GM18526 (cell line): Measurements from ENCODE around the gene NOS1AP.

Source experiments
- POLR2A ChIP-seq: IDR thresholded peaks from 3 replicates; pipeline ENCODE4 v1.6.1; 2011; ENCODE audit not compliant: insufficient read length; ENCODE audit errors: extremely low read depth

Gene NOS1AP

DNA sequence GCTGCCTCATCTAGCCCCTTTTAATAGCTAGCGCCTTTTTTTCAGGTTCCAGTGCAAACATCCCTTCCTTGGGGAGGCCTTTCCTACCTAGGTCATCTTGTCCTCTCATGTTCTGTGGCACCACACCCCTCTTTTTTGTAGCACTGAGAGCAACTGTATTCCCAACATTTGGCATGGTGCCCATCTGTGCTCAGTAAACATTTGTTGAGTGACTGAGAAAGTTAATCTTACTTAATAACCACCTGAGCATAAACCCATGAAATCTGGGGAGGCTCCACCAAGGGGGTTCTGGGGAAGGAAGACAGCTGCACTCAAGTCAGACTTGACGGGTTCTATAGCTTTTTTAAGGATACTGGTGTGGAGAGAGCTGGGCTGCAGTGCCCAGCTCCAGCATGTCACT is 90.0 kb downstream of the NOS1AP start:
- no peak for TF ChIP-seq POLR2A

DNA sequence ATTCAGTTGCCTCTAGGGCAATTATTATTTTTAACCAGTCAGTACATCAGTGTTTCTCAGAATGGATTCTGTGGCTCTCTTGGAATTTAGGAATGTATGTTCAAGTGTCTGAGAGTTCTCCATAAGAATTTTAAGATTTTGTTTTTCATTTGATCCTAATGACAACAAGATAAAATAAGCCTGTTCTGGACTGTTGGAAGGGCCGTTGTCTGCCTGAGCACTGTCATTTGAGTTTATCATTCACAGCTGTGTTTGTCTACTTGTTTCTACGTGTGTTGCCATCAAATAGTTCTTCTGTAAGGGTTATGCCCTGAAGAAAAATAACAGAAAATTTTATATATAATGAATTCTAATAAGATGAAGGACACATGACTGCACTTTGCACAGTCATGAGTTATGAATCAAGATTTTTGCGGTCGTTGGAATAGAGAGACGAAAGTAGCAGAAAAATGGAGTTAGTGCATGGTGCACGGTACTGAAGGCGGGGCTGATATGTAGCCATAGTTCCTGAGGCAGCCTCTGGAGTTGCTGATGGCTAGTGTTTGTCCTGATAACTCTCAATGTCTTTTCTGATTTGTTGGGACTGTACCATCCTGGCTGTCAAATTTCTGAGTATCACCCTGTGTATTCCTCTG is 92.5 kb downstream of the NOS1AP start:
- no peak for TF ChIP-seq POLR2A

DNA sequence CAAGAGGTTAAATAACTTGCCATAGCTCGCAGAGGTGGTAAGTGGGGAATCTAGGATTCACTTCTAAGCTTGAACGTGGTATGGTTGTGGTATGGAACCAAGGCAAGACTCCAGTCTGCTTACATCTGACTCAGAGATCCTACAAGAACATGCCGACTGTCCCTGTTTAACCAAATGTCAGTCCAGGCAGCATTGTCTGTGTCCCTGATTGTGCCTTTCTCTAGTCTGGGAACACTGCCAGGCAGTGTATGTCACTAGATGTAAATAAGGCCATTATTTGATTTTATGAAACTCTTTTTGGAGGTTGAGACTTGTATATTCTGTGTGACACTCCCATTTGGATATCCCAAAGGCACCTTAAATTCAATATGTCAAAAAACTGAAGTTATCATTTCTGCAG is 96.0 kb downstream of the NOS1AP start:
- TF ChIP-seq POLR2A: no peak

DNA sequence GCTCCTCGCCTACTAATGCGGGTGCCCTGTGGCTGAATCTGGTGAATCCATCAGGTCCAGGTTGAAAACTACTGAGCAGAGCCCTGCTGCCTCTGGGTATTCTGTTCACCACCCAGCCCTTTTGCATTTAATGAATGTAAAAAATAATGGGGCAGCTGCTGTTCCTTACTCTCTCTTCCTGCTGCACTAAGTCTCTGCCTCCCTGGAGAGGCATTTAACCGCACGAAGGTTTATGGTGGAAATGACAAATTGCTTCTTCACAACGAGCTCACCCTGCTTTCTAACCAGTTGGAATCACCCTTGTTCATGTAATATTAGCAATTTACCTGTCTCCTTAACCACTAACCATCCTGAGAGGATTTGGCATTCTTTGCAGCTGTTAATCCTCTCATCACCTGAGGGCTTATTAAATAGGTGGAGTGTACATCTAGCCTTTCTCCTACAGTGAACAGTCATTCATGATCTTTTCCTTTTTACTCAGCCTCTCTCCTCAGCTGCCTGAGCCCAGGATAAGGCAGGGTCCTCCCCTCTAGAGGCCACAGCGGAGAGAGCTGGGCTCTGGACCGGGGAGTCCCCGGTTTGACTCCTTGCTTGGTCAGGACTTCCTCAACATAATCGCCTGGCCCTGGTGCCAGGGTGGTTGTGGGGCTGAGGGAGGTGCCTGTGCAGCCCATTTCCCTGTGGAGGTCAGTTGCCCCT is 97.6 kb downstream of the NOS1AP start:
- TF ChIP-seq POLR2A: no peak

DNA sequence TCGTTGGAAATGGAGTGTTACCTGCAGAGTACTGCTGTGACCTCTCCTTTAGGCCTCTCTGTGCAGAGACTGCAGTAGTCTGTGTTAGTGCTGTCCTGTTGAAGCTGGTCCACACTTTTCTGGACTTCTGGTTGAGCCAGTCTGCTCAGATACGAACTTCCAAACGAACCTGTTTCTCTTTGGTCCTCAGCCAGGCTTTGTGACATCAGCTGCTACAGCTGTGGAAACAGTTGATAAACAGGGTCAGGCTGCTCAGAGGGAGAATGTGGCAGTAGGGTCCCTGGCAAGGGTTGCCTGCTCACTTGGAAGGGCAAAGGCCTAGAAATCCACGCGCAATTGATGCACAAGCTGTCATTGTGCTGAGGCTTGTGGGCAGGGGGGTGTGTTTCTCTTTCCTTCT is 98.8 kb downstream of the NOS1AP start:
- no peak for TF ChIP-seq POLR2A

DNA sequence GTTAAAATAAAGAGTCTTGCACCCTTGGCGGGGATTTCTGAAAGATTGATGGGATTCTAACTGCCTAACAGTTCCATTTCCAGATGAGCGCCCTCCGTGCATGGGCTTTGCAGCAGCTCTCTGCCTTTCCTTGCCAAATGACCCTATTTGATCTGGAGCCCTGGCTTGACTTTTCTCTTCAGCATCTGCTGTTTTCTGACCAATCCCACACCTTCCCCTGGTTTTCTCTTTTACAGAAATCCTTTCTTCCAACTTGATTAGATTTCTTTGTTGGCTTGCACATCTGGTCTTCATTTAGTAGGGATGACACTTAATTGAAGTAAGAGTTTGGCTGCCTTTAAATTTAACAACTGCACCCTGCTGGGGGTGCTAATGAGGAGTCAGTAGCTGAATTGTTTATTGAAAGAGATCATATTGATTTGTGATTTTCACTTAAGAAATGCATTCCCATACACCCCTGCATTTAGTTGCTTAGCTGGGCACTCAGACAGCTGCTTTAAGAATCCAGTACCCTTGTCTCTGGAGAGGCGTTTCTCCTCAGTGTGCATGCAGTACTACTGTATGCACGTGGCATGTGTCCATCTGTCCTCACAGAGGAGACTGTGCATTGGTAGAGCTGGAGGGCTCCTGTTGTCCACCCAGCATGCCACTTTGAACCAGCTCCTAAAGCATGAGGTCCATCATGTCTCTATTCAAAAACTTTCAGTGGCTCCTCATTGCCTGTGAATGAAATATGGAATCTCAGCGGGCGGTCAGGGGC is 99.7 kb downstream of the NOS1AP start:
- no peak for TF ChIP-seq POLR2A

DNA sequence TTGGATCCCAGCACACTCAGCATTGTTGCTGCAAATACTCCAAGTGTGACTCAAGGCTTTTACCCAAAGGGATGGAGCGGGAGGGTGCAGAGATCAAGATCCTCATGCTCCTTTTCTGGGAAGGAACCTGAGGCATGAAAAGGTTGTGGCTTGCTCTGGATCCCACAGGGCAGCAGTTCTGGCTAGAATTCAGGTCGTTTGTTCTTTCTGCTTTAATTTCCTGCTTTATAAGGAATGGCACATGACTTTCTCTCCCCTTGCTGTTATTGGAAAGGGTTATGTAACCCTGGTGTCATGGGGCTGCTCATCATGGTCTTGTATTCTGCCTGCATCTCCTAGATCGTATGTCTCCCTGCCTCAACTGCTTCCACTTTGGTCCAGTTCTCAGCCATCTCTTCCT is 101.6 kb downstream of the NOS1AP start:
- TF ChIP-seq POLR2A: no peak

DNA sequence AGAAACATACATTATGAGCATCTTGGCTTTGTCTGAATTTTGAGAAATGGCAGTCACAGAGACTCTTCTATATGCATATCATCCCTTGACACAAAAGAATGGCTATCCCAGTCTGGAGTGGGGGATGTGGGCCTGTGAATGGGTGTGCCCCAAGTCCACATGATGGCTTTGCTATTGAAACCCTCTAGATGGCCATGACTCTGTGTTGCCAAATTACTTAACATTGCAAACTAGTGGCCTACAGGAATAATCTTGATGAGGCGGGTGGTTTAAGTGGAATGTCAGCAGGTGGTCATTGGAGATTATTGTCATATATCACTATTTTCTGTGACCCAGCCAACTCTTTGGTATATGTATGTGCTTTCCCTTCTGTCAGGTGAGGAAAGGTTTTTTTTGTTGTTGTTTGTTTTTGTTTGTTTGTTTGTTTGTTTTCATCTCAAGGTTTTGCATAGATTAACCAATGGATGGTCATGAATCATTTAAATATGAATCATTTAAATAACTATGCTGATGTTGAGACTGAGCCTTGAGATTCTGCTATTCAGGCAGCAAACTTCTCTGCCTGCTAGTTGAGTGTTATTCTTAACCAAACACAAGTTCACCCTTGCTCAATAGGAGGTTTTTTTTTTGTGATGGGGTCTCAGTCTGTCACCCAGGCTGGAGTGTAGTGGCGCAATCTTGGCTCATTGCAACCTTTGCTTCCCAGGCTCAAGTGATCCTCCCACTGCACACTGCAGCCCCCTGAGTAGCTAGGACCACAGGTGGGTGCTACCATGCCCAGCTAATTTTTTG is 103.0 kb downstream of the NOS1AP start:
- no peak for TF ChIP-seq POLR2A

DNA sequence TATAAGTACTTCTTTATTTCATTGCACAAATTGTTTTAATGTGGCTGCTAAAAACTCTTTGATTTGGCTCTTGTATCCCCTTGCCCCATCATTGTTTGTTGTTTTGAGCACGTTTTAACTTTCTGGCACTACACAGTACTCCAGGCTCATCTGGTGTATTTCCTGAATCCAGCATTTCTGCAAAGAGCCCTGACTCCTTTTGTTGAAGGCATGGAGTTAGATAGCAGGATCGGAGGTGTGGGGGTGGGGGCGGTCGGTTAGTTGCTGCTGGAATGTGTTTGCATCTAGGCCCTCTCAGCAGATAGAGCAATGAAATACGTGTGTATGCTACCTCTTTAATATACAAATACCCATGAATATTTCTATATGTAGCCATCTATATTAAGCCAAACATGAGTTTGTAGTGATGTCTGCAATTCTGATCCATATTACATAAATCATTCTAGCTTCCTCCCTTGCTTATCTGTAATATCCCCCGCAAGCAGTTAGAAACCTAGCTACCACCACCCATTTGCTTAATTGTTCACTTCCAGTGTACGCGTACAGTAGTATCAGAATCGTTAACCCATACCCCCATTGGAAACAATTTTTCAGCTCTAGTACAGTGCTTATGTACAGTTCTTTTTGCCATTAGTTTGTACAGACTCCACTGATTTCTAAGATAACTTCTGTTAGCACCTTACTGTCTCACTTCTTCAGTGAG is 106.0 kb downstream of the NOS1AP start:
- no peak for TF ChIP-seq POLR2A

DNA sequence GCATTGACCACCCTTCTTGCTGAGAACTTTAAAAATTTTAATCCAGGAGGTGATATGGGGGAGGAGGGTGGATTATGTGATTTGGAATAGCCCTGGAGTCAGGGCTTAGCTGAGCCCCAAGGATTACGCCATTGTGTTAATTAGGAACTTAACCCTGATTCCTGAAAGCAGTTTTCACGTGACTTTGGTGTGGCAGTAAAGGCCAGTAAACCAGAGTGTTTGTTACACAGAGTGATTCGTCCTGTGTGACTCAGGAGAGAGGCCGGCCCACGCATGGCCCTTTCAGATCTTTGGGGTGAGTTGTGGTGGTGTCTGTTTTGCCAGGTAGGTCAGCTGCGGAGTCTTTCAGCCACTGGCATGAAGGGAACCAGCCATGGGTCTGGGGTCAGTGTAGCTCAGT is 107.6 kb downstream of the NOS1AP start:
- TF ChIP-seq POLR2A: no peak

DNA sequence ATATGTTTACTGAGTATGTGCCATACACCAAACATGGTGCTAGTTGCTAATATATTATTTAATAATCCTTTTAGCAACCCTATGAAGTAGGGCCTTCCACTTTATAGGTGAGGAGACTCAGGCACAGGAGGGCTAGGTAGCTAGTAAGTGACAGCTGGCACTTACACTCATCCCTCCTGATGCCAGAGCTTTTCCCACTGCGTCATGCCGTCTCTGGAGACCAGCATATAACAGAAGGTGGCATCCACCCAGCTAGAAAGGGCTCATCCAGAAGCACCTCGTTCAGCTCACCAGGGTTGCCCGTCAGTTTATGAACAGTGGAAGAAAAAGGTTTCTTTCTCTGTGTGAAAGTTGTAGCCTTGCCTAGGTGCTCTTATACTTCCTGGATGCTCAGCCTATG is 108.9 kb downstream of the NOS1AP start:
- TF ChIP-seq POLR2A: no peak

DNA sequence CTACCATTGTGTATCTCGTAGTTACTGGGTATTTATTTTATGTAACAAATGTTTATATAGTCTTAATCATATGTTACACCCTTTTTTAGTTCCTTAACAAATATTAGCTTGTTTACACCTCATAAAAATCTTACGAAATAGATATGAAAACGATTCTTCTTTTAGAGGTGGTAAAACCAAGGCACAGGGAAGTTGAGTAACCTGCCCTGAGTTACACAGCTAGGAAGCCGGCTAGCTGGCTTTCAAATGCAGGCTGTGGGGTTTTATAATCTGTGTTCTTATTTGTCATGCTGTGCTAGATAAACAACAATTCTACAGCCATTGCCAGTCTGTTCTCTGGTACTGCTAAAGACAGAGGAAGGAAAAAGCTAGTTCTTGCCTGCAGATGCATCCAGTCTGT is 109.6 kb downstream of the NOS1AP start:
- no peak for TF ChIP-seq POLR2A

DNA sequence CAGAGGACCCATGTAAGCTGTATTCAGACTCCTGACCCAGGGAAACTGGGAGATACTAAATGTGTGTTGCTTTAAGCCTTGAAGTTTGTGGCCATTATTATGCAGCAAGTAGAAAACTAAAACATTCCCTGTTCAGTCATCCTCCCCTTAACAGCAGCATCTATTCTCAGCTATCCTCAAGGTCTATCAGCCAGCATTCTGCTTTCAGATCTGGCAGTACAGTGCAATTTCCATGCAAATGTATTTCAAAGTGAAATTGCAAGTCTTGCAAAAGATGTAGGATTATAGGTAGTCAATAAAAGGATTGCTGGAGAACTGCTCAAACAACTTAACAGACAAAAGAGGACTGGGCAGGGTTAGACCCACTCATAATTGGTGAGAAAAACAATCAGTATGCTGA is 111.3 kb downstream of the NOS1AP start:
- no peak for TF ChIP-seq POLR2A

DNA sequence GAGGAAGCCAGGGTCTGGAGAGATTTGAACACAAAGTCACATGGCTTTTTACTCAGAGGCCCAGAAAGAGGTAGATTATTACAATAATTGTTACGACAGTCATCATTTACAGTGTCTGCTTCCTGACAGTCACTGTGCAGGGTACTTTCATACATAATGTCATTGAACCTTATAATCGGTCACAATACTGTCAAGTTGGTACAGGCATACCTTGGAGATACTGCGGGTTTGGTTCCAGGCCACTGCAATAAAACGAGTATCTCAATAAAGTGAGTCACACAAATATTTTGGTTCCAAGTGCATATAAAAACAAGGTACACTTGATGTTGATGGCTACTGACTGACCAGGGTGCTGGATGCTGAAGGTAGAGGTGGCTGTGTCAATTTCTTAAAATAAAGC is 112.6 kb downstream of the NOS1AP start:
- TF ChIP-seq POLR2A: no peak
